Ovary (tissue), 9 donors: ENCODE measurements around the gene KCND3. TPM values are rescaled to one million over a fixed set of nuclear protein-coding genes. Genes with fewer than 3 reads are reported as not detected.
"Not testable (repeated sequence)": the region's sequence is repeated elsewhere in the genome, so short reads cannot be mapped to it uniquely, and the experiment has no call there.

Experiments
- DNase-seq, 5 donors: peaks; one replicate each; pipeline ENCODE4 v3.0.0-alpha.2; 2019 to 2020
- H3K27ac ChIP-seq, 2 donors: fragments of 200-600 bp; one replicate each; pipeline versions ENCODE4 v1.5.1 to v1.8.0; 2019 to 2022
- H3K27me3 ChIP-seq: fragments of 200-600 bp; one replicate; pipeline ENCODE4 v1.8.0; 2022
- H3K36me3 ChIP-seq: fragments of 200-600 bp; sonication (generic); one replicate; pipeline ENCODE4 v1.5.1; 2019
- H3K4me1 ChIP-seq: one replicate; pipeline ENCODE4 v1.8.1; 2013; ENCODE audit warnings: mild to moderate bottlenecking, moderate library complexity; ENCODE audit not compliant: insufficient read depth
- H3K4me3 ChIP-seq: fragments of 200-600 bp; sonication (generic); one replicate; pipeline ENCODE4 v1.5.1; 2017
- H3K9me3 ChIP-seq, 2 donors: fragments of 200-600 bp in 1 of 2; sonication (generic) in 1 of 2; one replicate each; pipeline versions ENCODE4 v1.5.1 to v1.8.1; 2013 to 2019; ENCODE audit warnings: mild to moderate bottlenecking in 1 of 2, moderate library complexity in 1 of 2
- CTCF ChIP-seq, 3 donors: fragments of 450-650 bp in 2 of 3; fragments of 200-600 bp in 1 of 3; IDR thresholded peaks; one replicate each; pipeline versions ENCODE4 v1.5.1 to v1.8.0; 2016 to 2022; ENCODE audit warnings: antibody characterized with exemption in 3 of 3, mild to moderate bottlenecking in 1 of 3
- EP300 ChIP-seq: sonication (generic); formaldehyde crosslinking; IDR thresholded peaks from one replicate; pipeline ENCODE4 v1.6.1; 2017; ENCODE audit warnings: antibody characterized with exemption
- POLR2A ChIP-seq: fragments of 450-650 bp; IDR thresholded peaks from one replicate; pipeline ENCODE4 v1.6.1; 2017; ENCODE audit warnings: antibody characterized with exemption, mild to moderate bottlenecking, moderate library complexity
- WGBS, 3 donors: extraction: QIAGEN DNeasy Blood & Tissue Kit in 1 of 3; methylation state at CpG; one replicate each; pipeline versions ENCODE4 v1.1.5 to v1.1.7; 2013 to 2017; 5-methylcytosine and 5-hydroxymethylcytosine counted together
- intact Hi-C, 4 donors: fragments of 100-400 bp; cut with DNase I; formaldehyde crosslinking; loops; one replicate each; pipeline versions ENCODE4 v1.11.0 to v1.15.1; 2022 to 2023
- polyA plus RNA-seq, 2 donors: library from polyadenylated mRNA; stranded (reverse); fragments of 200-250 nt in 1 of 2; fragments of 350-450 nt in 1 of 2; fragmentation: Illumina TruSeq in 1 of 2; extraction: RNeasy Lipid Tissue Mini Kit (QIAGEN cat#74804) in 1 of 2; gene quantifications; one replicate each; pipeline ENCODE4 v1.2.3, GENCODE V29; 2013 to 2014
- total RNA-seq, 7 donors: library from RNA; depleted of rRNA in 2 of 7; stranded (reverse); fragments of >200 nt in 2 of 7; fragmentation: NEBNext Ultra II Directional in 3 of 7; extraction: Animal tissue kit (Norgen Biotek cat#: 25700) in 3 of 7; gene quantifications; one replicate each; pipeline versions ENCODE4 v1.1.0 to v1.2.4, GENCODE V29; 2016 to 2023
- donor health status: DM: no; HTN: no; CAD: no; lungs with moderate emphysema.
- donor health status: DM: no; HTN: no; CAD: no.
- donor health status: Bipolar disorder and iron deficiency.
- donor health status: DM: yes; HTN: yes; CAD: no.
- donor health status: DM: no; HTN: no; CAD: no.
- donor health status: DM: yes; HTN: yes; CAD: no.

KCND3 gene
- total and polyA plus RNA-seq, 9 donors: 0.15 to 6.5 (median 0.60) TPM

- Histone ChIP-seq H3K4me3 (no peak overlapping the region), H3K27me3 (no peaks in the 10 kb centered on the region), H3K4me1 (no peaks in the 10 kb centered on the region), H3K36me3 (no peaks in the 10 kb centered on the region), H3K27ac (no peak overlapping the region), H3K9me3 (no peaks in the 10 kb centered on the region)
- DNase-seq: no peak
- TF ChIP-seq POLR2A: no peak
- TF ChIP-seq EP300: no peak
- no peak for TF ChIP-seq CTCF (IDR thresholded peaks at IDR 0.05)
- 78 to 79% (median 78%) methylated on average over 5 of the region's 5 CpGs for WGBS, 3 donors
- intact Hi-C loops: no loop called here
Observed at GRCh38 chr1:111802984-111803383, 186.5 kb downstream of the KCND3 start.

- TF ChIP-seq EP300 (no peak), POLR2A (no peak), CTCF (IDR thresholded peaks at IDR 0.05) (no peak)
- H3K4me1 ChIP-seq: no peaks in the 10 kb centered on the region
- no peak overlapping the region for H3K27ac ChIP-seq
- H3K4me3 ChIP-seq: no peak overlapping the region
- H3K27me3 ChIP-seq: no peaks in the 10 kb centered on the region
- intact Hi-C loops: no loop called here
- H3K36me3 ChIP-seq: no peaks in the 10 kb centered on the region
- H3K9me3 ChIP-seq: no peaks in the 10 kb centered on the region
- WGBS, 3 donors: 83 to 90% (median 85%) methylated on average over 6 of the region's 6 CpGs
- no peak for DNase-seq
Observed at GRCh38 chr1:111802110-111802509, 187.4 kb downstream of the KCND3 start.

GRCh38 chr1:111801071-111801850 is 188.2 kb downstream of the KCND3 start:
- no peaks in the 10 kb centered on the region for H3K27me3 ChIP-seq
- no peaks in the 10 kb centered on the region for H3K36me3 ChIP-seq
- TF ChIP-seq EP300: no peak
- no peak for TF ChIP-seq CTCF (IDR thresholded peaks at IDR 0.05)
- TF ChIP-seq POLR2A: no peak
- no peak overlapping the region for H3K27ac ChIP-seq
- no peak for DNase-seq
- no peak overlapping the region for H3K4me3 ChIP-seq
- H3K9me3 ChIP-seq: no peaks in the 10 kb centered on the region
- WGBS, 3 donors: 78 to 83% (median 81%) methylated on average over 13 of the region's 13 CpGs
- H3K4me1 ChIP-seq: no peaks in the 10 kb centered on the region
- intact Hi-C loops: no loop called here

GRCh38 chr1:111799722-111800121 is 189.7 kb downstream of the KCND3 start:
- H3K36me3 ChIP-seq, intact Hi-C loops, H3K4me3 ChIP-seq, DNase-seq, H3K4me1 ChIP-seq, H3K27ac ChIP-seq, H3K27me3 ChIP-seq, H3K9me3 ChIP-seq: not testable (repeated sequence)
- WGBS, 3 donors: 86 to 90% (median 87%) methylated on average over 13 to 14 of the region's 14 CpGs

GRCh38 chr1:111798580-111798979 is 190.9 kb downstream of the KCND3 start:
- WGBS, 3 donors: 81 to 92% (median 91%) methylated on average over 2 of the region's 2 CpGs
- no peak overlapping the region for H3K27ac ChIP-seq
- intact Hi-C loops: no loop called here
- TF ChIP-seq CTCF (IDR thresholded peaks at IDR 0.05): no peak
- no peak for TF ChIP-seq POLR2A
- no peaks in the 10 kb centered on the region for H3K27me3 ChIP-seq
- no peaks in the 10 kb centered on the region for H3K9me3 ChIP-seq
- no peak overlapping the region for H3K4me3 ChIP-seq
- H3K36me3 ChIP-seq: no peaks in the 10 kb centered on the region
- no peaks in the 10 kb centered on the region for H3K4me1 ChIP-seq
- DNase-seq: no peak
